Endothelial cell of umbilical vein (primary cell): ENCODE results near the gene AKAP14. TPM values are rescaled to one million over a fixed set of nuclear protein-coding genes. Genes with fewer than 3 reads are reported as not detected.

Source experiments
- BruUV-seq: library from RNA; stranded (reverse); fragments of 400-500 nt; replicated peaks from 2 replicates; lab custom pipeline; 2021; lab: Mats Ljungman, UMichigan
- CTCF ChIA-PET: fragments of 300-600, 350-600 bp; sonication (Branson Sonifier 250); formaldehyde crosslinking; loops from one replicate; lab custom pipeline; 2021; ENCODE audit warnings: antibody characterized with exemption, inconsistent platforms; lab: Charles Lee
- POLR2A ChIA-PET: fragments of 300-600, 350-600 bp; sonication (Branson Sonifier 250); formaldehyde crosslinking; loops from one replicate; lab custom pipeline; 2021; ENCODE audit warnings: antibody characterized with exemption, inconsistent platforms; lab: Charles Lee
- DNase-seq: peaks from one replicate; pipeline ENCODE4 v3.0.0-alpha.2; 2011; ENCODE audit warnings: low read depth, low spot score
- FAIRE-seq: peaks from 2 replicates; lab custom pipeline; 2011; peaks lifted over from hg19 to GRCh38; lab: Jason Lieb, UNC
- H2AFZ ChIP-seq: 2 replicates; pipeline ENCODE4 v1.6.0; 2012; ENCODE audit warnings: low read depth, low read length, control low read depth, inconsistent platforms
- H3K27ac ChIP-seq: 2 replicates; pipeline ENCODE4 v1.5.1; 2011; ENCODE audit warnings: low read depth, mild to moderate bottlenecking, control low read depth, low read length, moderate library complexity; ENCODE audit not compliant: insufficient read depth
- H3K27me3 ChIP-seq, 2 experiments: 2 replicates each; pipeline versions ENCODE4 v1.6.0 to v1.6.1; 2011; ENCODE audit warnings: low read length in 2 of 2, mixed read lengths in 1 of 2; ENCODE audit not compliant: control insufficient read depth in 2 of 2, insufficient read depth in 2 of 2
- H3K36me3 ChIP-seq, 2 experiments: 2 replicates in 1 of 2; 3 replicates in 1 of 2; pipeline ENCODE4 v1.5.1; 2011; ENCODE audit warnings: low read length in 2 of 2, mild to moderate bottlenecking in 1 of 2, moderate library complexity in 1 of 2; ENCODE audit not compliant: control insufficient read depth in 2 of 2, insufficient read depth in 2 of 2; ENCODE audit errors: extremely low read depth in 1 of 2
- H3K4me1 ChIP-seq: 3 replicates; pipeline ENCODE4 v1.5.1; 2011; ENCODE audit warnings: mild to moderate bottlenecking, low read length; ENCODE audit not compliant: control insufficient read depth, insufficient read depth; ENCODE audit errors: extremely low read depth
- H3K4me2 ChIP-seq: 2 replicates; pipeline ENCODE4 v1.6.1; 2011; ENCODE audit warnings: low read length, control low read depth, mixed read lengths; ENCODE audit not compliant: insufficient read depth
- H3K4me3 ChIP-seq, 3 experiments: fragments of 200-600 bp in 1 of 3; sonication (generic), shearing (Covaris generic) in 1 of 3; replicated peaks in 1 of 3; 2 replicates each; pipeline ENCODE4 v1.5.1; 2011 to 2016; ENCODE audit warnings: control low read depth in 3 of 3, low read length in 3 of 3, mild to moderate bottlenecking in 2 of 3, inconsistent platforms in 1 of 3, low read depth in 1 of 3, moderate library complexity in 1 of 3; ENCODE audit not compliant: insufficient read depth in 1 of 3
- H3K79me2 ChIP-seq: 2 replicates; pipeline ENCODE4 v1.6.0; 2012; ENCODE audit warnings: low read length, inconsistent platforms; ENCODE audit not compliant: control insufficient read depth, insufficient read depth
- H3K9ac ChIP-seq: replicated peaks from 2 replicates; pipeline ENCODE3; 2011; ENCODE audit warnings: low read length, control low read depth; ENCODE audit not compliant: insufficient read depth; ENCODE audit errors: extremely low read depth
- H3K9me1 ChIP-seq: replicated peaks from 3 replicates; pipeline ENCODE4 v1.6.0; 2011; ENCODE audit warnings: mild to moderate bottlenecking, low read length; ENCODE audit not compliant: control insufficient read depth, insufficient read depth; ENCODE audit errors: extremely low read depth
- H3K9me3 ChIP-seq: replicated peaks from 2 replicates; pipeline ENCODE4 v1.5.1; 2012; ENCODE audit warnings: low read length, inconsistent platforms; ENCODE audit not compliant: control insufficient read depth, insufficient read depth
- H4K20me1 ChIP-seq: replicated peaks from 2 replicates; pipeline ENCODE3; 2011; ENCODE audit warnings: mild to moderate bottlenecking, low read length; ENCODE audit not compliant: control insufficient read depth, insufficient read depth; ENCODE audit errors: extremely low read depth
- CTCF ChIP-seq, 2 donors: IDR thresholded peaks; 1 replicate in 1 of 2; 2 replicates in 1 of 2; pipeline ENCODE4 v1.5.1; 2011; ENCODE audit warnings: low read length in 2 of 2, mild to moderate bottlenecking in 2 of 2, moderate library complexity in 2 of 2, control low read depth in 1 of 2, inconsistent platforms in 1 of 2, low read depth in 1 of 2; ENCODE audit not compliant: insufficient read depth in 1 of 2; ENCODE audit errors: extremely low read depth in 1 of 2
- EZH2 ChIP-seq: IDR thresholded peaks from 2 replicates; pipeline ENCODE4 v1.6.1; 2012; ENCODE audit warnings: borderline replicate concordance, low read depth, mild to moderate bottlenecking, moderate library complexity, low read length, inconsistent platforms; ENCODE audit not compliant: severe bottlenecking
- FOS ChIP-seq: IDR thresholded peaks from 2 replicates; pipeline ENCODE4 v1.6.1; 2011; ENCODE audit warnings: mild to moderate bottlenecking, low read length, moderate library complexity, borderline replicate concordance; ENCODE audit not compliant: insufficient read depth
- GATA2 ChIP-seq: IDR thresholded peaks from 2 replicates; pipeline ENCODE4 v1.7.0; 2011; ENCODE audit warnings: low read depth, mild to moderate bottlenecking, moderate library complexity, mixed read lengths, low read length; ENCODE audit not compliant: insufficient read length, insufficient read depth
- JUN ChIP-seq: IDR thresholded peaks from 2 replicates; pipeline ENCODE4 v1.6.1; 2011; ENCODE audit warnings: borderline replicate concordance, low read depth; ENCODE audit not compliant: insufficient read length, insufficient read depth
- MAX ChIP-seq: IDR thresholded peaks from 2 replicates; pipeline ENCODE4 v1.6.1; 2011; ENCODE audit not compliant: insufficient read depth, insufficient read length
- MYC ChIP-seq: IDR thresholded peaks from one replicate; pipeline ENCODE4 v1.6.1; 2011; ENCODE audit warnings: mild to moderate bottlenecking, low read depth, low read length
- POLR2A ChIP-seq: IDR thresholded peaks from 2 replicates; pipeline ENCODE4 v1.6.1; 2012; ENCODE audit warnings: low read depth, mild to moderate bottlenecking, control low read depth, low read length
- POLR2AphosphoS5 ChIP-seq: IDR thresholded peaks from 2 replicates; pipeline ENCODE4 v1.6.1; 2012; ENCODE audit warnings: low read depth, mild to moderate bottlenecking, control low read depth, low read length, moderate library complexity; ENCODE audit not compliant: insufficient read depth
- dilution Hi-C: fragments of 300-500 bp; cut with MboI; formaldehyde crosslinking; loops from one replicate; pipeline ENCODE4 v1.15.0; 2019; ENCODE audit warnings: low sequenced_read_pairs; ENCODE audit not compliant: extremely low pct_ligation_motif_present
- intact Hi-C: fragments of 100-400 bp; cut with micrococcal nuclease; formaldehyde crosslinking; loops from one replicate; pipeline ENCODE4 v1.10.0; 2022
- polyA plus RNA-seq, 4 experiments: library from polyadenylated mRNA; depleted of rRNA in 3 of 4; stranded (reverse) in 3 of 4; unstranded in 1 of 4; fragments of >200 nt; gene quantifications; 2 replicates each; pipeline versions ENCODE4 v1.2.1 to v1.2.3, GENCODE V29; 2011 to 2012; ENCODE audit warnings: missing spikeins in 1 of 4
- total RNA-seq: library from RNA; stranded (reverse); gene quantifications from 2 replicates; pipeline ENCODE4 v1.2.3, GENCODE V29; 2021

Gene AKAP14
- total and polyA plus RNA-seq, 2 donors (not counting 3 experiments of a cell fraction or from before 2014, with no cell fraction given), result not detected

- no TSS peak for BruUV-seq
- dilution Hi-C loops, result no loop called here
- TF ChIP-seq MAX (no peak), EZH2 (no peak), JUN (no peak), FOS (no peak), POLR2AphosphoS5 (no peak), CTCF (IDR thresholded peaks at IDR 0.05; ENCODE audit: extremely low read depth in 1 of 2, insufficient read depth in 1 of 2, low read depth in 1 of 2, low read length in 2 of 2) (no peak), GATA2 (no peak), MYC (no peak), POLR2A (no peak)
- intact Hi-C loops, result no loop called here
- Histone ChIP-seq H3K4me3 (no peak overlapping the region), H2AFZ (no peak overlapping the region), H3K27ac (no peak overlapping the region), H4K20me1 (no peaks in the 10 kb centered on the region), H3K9me1 (no peaks in the 10 kb centered on the region), H3K36me3 (no peaks in the 10 kb centered on the region), H3K79me2 (no peaks in the 10 kb centered on the region), H3K4me1 (peaks cover 5% of the 10 kb centered on the region), H3K27me3 (peaks cover 2 to 3% of the 10 kb centered on the region in 2 experiments), H3K4me2 (no peak overlapping the region), H3K9ac (no peak overlapping the region), H3K9me3 (no peaks in the 10 kb centered on the region)
- no peak for DNase-seq
- no peak for FAIRE-seq
- ChIA-PET POLR2A (no interaction called here), CTCF (interaction anchor here (1.0 kb wide), 1 partner anchor 9 kb away, joined by 4 read pairs; no protein-coding TSS in a partner anchor)
These were observed 52.7 kb downstream of the AKAP14 start for GRCh38 chrX:119948381-119948780.
